BLaER1 (cell line): Measurements from ENCODE around the gene SGIP1.

Experiments
- H3K27ac ChIP-seq: shearing (Covaris generic); formaldehyde crosslinking; 2 replicates; pipeline ENCODE4 v1.8.1; 2022
- H3K27me3 ChIP-seq: shearing (Covaris generic); formaldehyde crosslinking; 2 replicates; pipeline ENCODE4 v1.8.1; 2022
- H3K36me3 ChIP-seq: shearing (Covaris generic); formaldehyde crosslinking; 2 replicates; pipeline ENCODE4 v1.8.1; 2022
- H3K4me1 ChIP-seq: shearing (Covaris generic); formaldehyde crosslinking; 2 replicates; pipeline ENCODE4 v1.8.1; 2022
- H3K4me2 ChIP-seq: shearing (Covaris generic); formaldehyde crosslinking; 2 replicates; pipeline ENCODE4 v1.8.1; 2022
- H3K4me3 ChIP-seq: shearing (Covaris generic); formaldehyde crosslinking; 2 replicates; pipeline ENCODE4 v1.8.1; 2022
- H3K9ac ChIP-seq: shearing (Covaris generic); formaldehyde crosslinking; 2 replicates; pipeline ENCODE4 v1.8.1; 2022
- H3K9me3 ChIP-seq: shearing (Covaris generic); formaldehyde crosslinking; 2 replicates; pipeline ENCODE4 v1.8.1; 2022
- H4K20me1 ChIP-seq: shearing (Covaris generic); formaldehyde crosslinking; 2 replicates; pipeline ENCODE4 v1.8.1; 2022
- Cebpa-rat ChIP-seq: shearing (Covaris generic); IDR thresholded peaks from 2 replicates; pipeline ENCODE4 v1.8.1; 2022

Gene SGIP1

GRCh38 chr1:66502086-66502485 is 31.9 kb upstream of the SGIP1 start:
- Histone ChIP-seq H3K9me3 (no peaks in the 10 kb centered on the region), H3K4me1 (no peaks in the 10 kb centered on the region)
- no peak for TF ChIP-seq Cebpa-rat

GRCh38 chr1:66503841-66504470 is 30.0 kb upstream of the SGIP1 start:
- H3K4me2 ChIP-seq, result no peak overlapping the region
- no peaks in the 10 kb centered on the region for H3K27me3 ChIP-seq
- H3K4me3 ChIP-seq, result no peak overlapping the region
- H3K27ac ChIP-seq, result no peak overlapping the region
- no peak for TF ChIP-seq Cebpa-rat
- no peak overlapping the region for H3K9ac ChIP-seq
- no peaks in the 10 kb centered on the region for H3K36me3 ChIP-seq
- H3K4me1 ChIP-seq, result no peaks in the 10 kb centered on the region
- no peaks in the 10 kb centered on the region for H4K20me1 ChIP-seq
- no peaks in the 10 kb centered on the region for H3K9me3 ChIP-seq

More at GRCh38 chr1:66502086-66502485, 31.9 kb upstream of the SGIP1 start:
- H3K4me3 ChIP-seq, result no peak overlapping the region
- no peak overlapping the region for H3K27ac ChIP-seq
- no peaks in the 10 kb centered on the region for H3K36me3 ChIP-seq
- no peaks in the 10 kb centered on the region for H3K27me3 ChIP-seq
- no peak overlapping the region for H3K9ac ChIP-seq
- H4K20me1 ChIP-seq, result no peaks in the 10 kb centered on the region
- H3K4me2 ChIP-seq, result no peak overlapping the region

GRCh38 chr1:66505671-66506392 is 28.1 kb upstream of the SGIP1 start:
- Histone ChIP-seq H4K20me1 (no peaks in the 10 kb centered on the region), H3K27ac (no peak overlapping the region), H3K4me2 (no peak overlapping the region), H3K36me3 (no peaks in the 10 kb centered on the region), H3K4me3 (no peak overlapping the region), H3K9ac (no peak overlapping the region), H3K9me3 (no peaks in the 10 kb centered on the region), H3K4me1 (no peaks in the 10 kb centered on the region), H3K27me3 (no peaks in the 10 kb centered on the region)
- no peak for TF ChIP-seq Cebpa-rat

DNA sequence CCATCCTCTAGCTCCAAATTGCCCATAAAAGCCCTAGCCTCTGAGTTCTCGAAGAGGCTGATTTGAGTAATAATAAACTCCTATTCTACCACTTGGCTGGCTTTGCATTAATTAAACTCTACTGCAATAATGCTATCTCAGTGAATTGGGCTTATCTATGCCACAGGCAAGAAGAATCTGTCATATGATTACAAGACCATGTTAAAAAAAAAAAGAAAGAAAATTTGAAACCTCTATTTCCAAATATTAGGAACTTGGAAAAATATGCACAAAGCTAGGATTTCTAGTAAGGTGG is 27.6 kb upstream of the SGIP1 start:
- H3K27ac ChIP-seq, result no peak overlapping the region
- no peaks in the 10 kb centered on the region for H3K36me3 ChIP-seq
- H3K4me2 ChIP-seq, result no peak overlapping the region
- H3K4me1 ChIP-seq, result no peaks in the 10 kb centered on the region
- H4K20me1 ChIP-seq, result no peaks in the 10 kb centered on the region
- H3K27me3 ChIP-seq, result no peaks in the 10 kb centered on the region
- H3K9ac ChIP-seq, result no peak overlapping the region
- H3K4me3 ChIP-seq, result no peak overlapping the region
- TF ChIP-seq Cebpa-rat, result no peak
- H3K9me3 ChIP-seq, result no peaks in the 10 kb centered on the region

DNA sequence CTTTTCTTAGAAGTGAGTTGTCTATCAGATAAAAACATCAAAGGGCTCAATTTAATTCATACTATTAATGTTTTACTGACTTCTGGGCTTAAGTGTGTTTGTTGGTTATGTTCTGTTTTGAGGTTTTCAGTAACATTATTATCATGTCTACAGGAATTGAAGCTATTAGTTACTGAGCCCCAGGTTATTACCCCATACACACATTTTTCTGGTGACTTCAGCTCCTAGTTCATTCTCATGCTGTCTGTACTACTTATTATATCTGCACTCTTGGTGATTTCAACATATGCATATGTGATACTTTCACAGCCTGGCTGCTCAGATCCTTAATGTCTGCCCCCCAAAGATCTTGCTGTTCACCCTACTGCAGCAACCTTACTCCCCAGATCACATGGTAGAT is 27.0 kb upstream of the SGIP1 start:
- Histone ChIP-seq H3K4me1 (no peaks in the 10 kb centered on the region), H3K27me3 (no peaks in the 10 kb centered on the region), H3K36me3 (no peaks in the 10 kb centered on the region), H3K4me2 (no peak overlapping the region), H3K4me3 (no peak overlapping the region), H3K9me3 (no peaks in the 10 kb centered on the region), H3K9ac (no peak overlapping the region), H4K20me1 (no peaks in the 10 kb centered on the region), H3K27ac (no peak overlapping the region)
- no peak for TF ChIP-seq Cebpa-rat

- no peak overlapping the region for H3K4me3 ChIP-seq
- H4K20me1 ChIP-seq, result no peaks in the 10 kb centered on the region
- H3K27ac ChIP-seq, result no peak overlapping the region
- no peaks in the 10 kb centered on the region for H3K27me3 ChIP-seq
- H3K9me3 ChIP-seq, result 0 out of 2 replicates have a peak, but pooled peaks cover 3% of the 10 kb centered on the region
- H3K4me2 ChIP-seq, result no peak overlapping the region
- no peak overlapping the region for H3K9ac ChIP-seq
- TF ChIP-seq Cebpa-rat, result no peak
- no peaks in the 10 kb centered on the region for H3K4me1 ChIP-seq
- no peaks in the 10 kb centered on the region for H3K36me3 ChIP-seq
Observed at GRCh38 chr1:66510407-66510806, 23.5 kb upstream of the SGIP1 start.

- H3K36me3 ChIP-seq, result no peaks in the 10 kb centered on the region
- no peak overlapping the region for H3K4me3 ChIP-seq
- H3K4me2 ChIP-seq, result no peak overlapping the region
- no peaks in the 10 kb centered on the region for H3K27me3 ChIP-seq
- TF ChIP-seq Cebpa-rat, result no peak
- H3K9ac ChIP-seq, result no peak overlapping the region
- H3K4me1 ChIP-seq, result no peaks in the 10 kb centered on the region
- 0 out of 2 replicates have a peak, but pooled peaks cover 3% of the 10 kb centered on the region for H3K9me3 ChIP-seq
- no peak overlapping the region for H3K27ac ChIP-seq
- H4K20me1 ChIP-seq, result no peaks in the 10 kb centered on the region
Observed at GRCh38 chr1:66511118-66511517, 22.8 kb upstream of the SGIP1 start.

- Histone ChIP-seq H3K4me2 (no peak overlapping the region), H3K4me3 (no peak overlapping the region), H3K4me1 (no peaks in the 10 kb centered on the region), H3K27me3 (no peaks in the 10 kb centered on the region), H4K20me1 (no peaks in the 10 kb centered on the region), H3K36me3 (no peaks in the 10 kb centered on the region), H3K9me3 (0 out of 2 replicates have a peak, but pooled peaks cover 3% of the 10 kb centered on the region), H3K9ac (no peak overlapping the region), H3K27ac (no peak overlapping the region)
- no peak for TF ChIP-seq Cebpa-rat
Observed at GRCh38 chr1:66517959-66518358, 16.0 kb upstream of the SGIP1 start.

GRCh38 chr1:66518654-66519053 is 15.3 kb upstream of the SGIP1 start:
- TF ChIP-seq Cebpa-rat, result no peak
- Histone ChIP-seq H4K20me1 (no peaks in the 10 kb centered on the region), H3K27ac (no peak overlapping the region), H3K9me3 (0 out of 2 replicates have a peak, but pooled peaks cover under 1% of the 10 kb centered on the region), H3K36me3 (no peaks in the 10 kb centered on the region), H3K4me3 (no peak overlapping the region), H3K4me1 (no peaks in the 10 kb centered on the region), H3K27me3 (no peaks in the 10 kb centered on the region), H3K4me2 (no peak overlapping the region), H3K9ac (no peak overlapping the region)

DNA sequence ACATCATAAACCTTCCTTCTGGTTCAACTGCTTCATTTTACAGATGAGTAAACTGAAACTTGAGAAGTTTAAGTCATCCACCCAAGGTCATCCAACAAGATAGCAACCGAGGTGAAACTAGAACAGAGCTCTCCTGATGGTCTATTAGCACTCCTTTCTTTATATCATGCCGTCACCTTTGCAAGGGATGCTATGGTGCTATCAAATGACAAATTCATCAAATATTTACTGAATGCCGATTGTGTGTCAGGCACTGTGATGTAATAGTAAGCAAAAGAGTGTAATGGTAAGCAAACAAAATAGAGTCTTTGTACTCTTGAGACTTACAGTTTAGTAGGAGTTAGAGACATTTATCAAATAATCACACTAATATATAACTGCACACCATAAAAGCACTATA is 14.0 kb upstream of the SGIP1 start:
- Histone ChIP-seq H3K4me2 (no peak overlapping the region), H3K9ac (no peak overlapping the region), H3K4me1 (no peaks in the 10 kb centered on the region), H3K27ac (no peak overlapping the region), H3K9me3 (no peaks in the 10 kb centered on the region), H3K36me3 (no peaks in the 10 kb centered on the region), H3K4me3 (no peak overlapping the region), H3K27me3 (no peaks in the 10 kb centered on the region), H4K20me1 (no peaks in the 10 kb centered on the region)
- TF ChIP-seq Cebpa-rat, result no peak
